H9 (cell line): Measurements from ENCODE around the gene DYRK4. TPM values are rescaled to one million over a fixed set of nuclear protein-coding genes. Genes with fewer than 3 reads are reported as not detected.
A peak's percentile ranks its signal among the peaks of the same experiment; 100 is the strongest.

ENCODE experiments used
- DNase-seq: peaks from one replicate; pipeline ENCODE4 v3.0.0-alpha.2; 2017
- H2AFZ ChIP-seq: one replicate; pipeline ENCODE4 v1.6.1; 2013; ENCODE audit warnings: mild to moderate bottlenecking, low read length, control low read depth, moderate library complexity
- H2AK5ac ChIP-seq: 2 replicates; pipeline ENCODE4 v1.6.1; 2013; ENCODE audit warnings: low read length, control low read depth, mixed read lengths; ENCODE audit not compliant: insufficient read length
- H2BK120ac ChIP-seq: one replicate; pipeline ENCODE4 v1.6.1; 2013; ENCODE audit warnings: low read depth, mild to moderate bottlenecking, low read length, control low read depth, inconsistent platforms; ENCODE audit not compliant: poor library complexity, severe bottlenecking
- H2BK12ac ChIP-seq: 2 replicates; pipeline ENCODE4 v1.6.1; 2013; ENCODE audit warnings: low read length, control low read depth, mixed read lengths, low read depth; ENCODE audit not compliant: insufficient read length
- H2BK15ac ChIP-seq: 2 replicates; pipeline ENCODE4 v1.6.1; 2013; ENCODE audit warnings: low read depth, low read length, control low read depth
- H2BK20ac ChIP-seq: one replicate; pipeline ENCODE4 v1.6.1; 2013; ENCODE audit warnings: low read depth, mild to moderate bottlenecking, low read length, control low read depth, inconsistent platforms; ENCODE audit not compliant: poor library complexity, severe bottlenecking
- H2BK5ac ChIP-seq: 2 replicates; pipeline ENCODE4 v1.6.1; 2013; ENCODE audit warnings: low read length, control low read depth, mixed read lengths; ENCODE audit not compliant: insufficient read length
- H3K14ac ChIP-seq: 2 replicates; pipeline ENCODE4 v1.6.1; 2013; ENCODE audit warnings: low read length, control low read depth; ENCODE audit not compliant: insufficient read depth
- H3K18ac ChIP-seq: 2 replicates; pipeline ENCODE4 v1.6.1; 2013; ENCODE audit warnings: low read depth, mild to moderate bottlenecking, mixed read lengths, low read length, control low read depth; ENCODE audit not compliant: insufficient read length
- H3K23ac ChIP-seq: 2 replicates; pipeline ENCODE4 v1.6.1; 2013; ENCODE audit warnings: low read length, control low read depth, mixed read lengths, low read depth; ENCODE audit not compliant: insufficient read length
- H3K23me2 ChIP-seq: 2 replicates; pipeline ENCODE4 v1.6.1; 2013; ENCODE audit warnings: low read depth, mild to moderate bottlenecking, mixed read lengths, low read length, control low read depth; ENCODE audit not compliant: insufficient read length, poor library complexity, severe bottlenecking
- H3K27ac ChIP-seq: 2 replicates; pipeline ENCODE4 v1.5.1; 2013; ENCODE audit warnings: low read length, control low read depth, mixed read lengths, low read depth; ENCODE audit not compliant: insufficient read length
- H3K27me3 ChIP-seq: 2 replicates; pipeline ENCODE4 v1.6.1; 2013; ENCODE audit warnings: low read length, control low read depth, inconsistent platforms; ENCODE audit not compliant: insufficient read depth
- H3K4ac ChIP-seq: 2 replicates; pipeline ENCODE4 v1.6.1; 2013; ENCODE audit warnings: low read depth, mild to moderate bottlenecking, control low read depth, inconsistent platforms, low read length, moderate library complexity
- H3K4me1 ChIP-seq: 2 replicates; pipeline ENCODE4 v1.6.1; 2013; ENCODE audit warnings: low read length, control low read depth, inconsistent platforms; ENCODE audit not compliant: insufficient read depth
- H3K4me2 ChIP-seq: 2 replicates; pipeline ENCODE4 v1.6.1; 2013; ENCODE audit warnings: low read length, control low read depth, mixed read lengths; ENCODE audit not compliant: insufficient read length, insufficient read depth
- H3K56ac ChIP-seq: 2 replicates; pipeline ENCODE4 v1.6.1; 2013; ENCODE audit warnings: low read depth, mild to moderate bottlenecking, mixed read lengths, low read length, control low read depth; ENCODE audit not compliant: insufficient read length
- H3K79me1 ChIP-seq: 2 replicates; pipeline ENCODE4 v1.6.1; 2013; ENCODE audit warnings: low read depth, mild to moderate bottlenecking, moderate library complexity, low read length, control low read depth, inconsistent platforms; ENCODE audit not compliant: insufficient read depth, poor library complexity, severe bottlenecking
- H3K79me2 ChIP-seq: 2 replicates; pipeline ENCODE4 v1.6.1; 2013; ENCODE audit warnings: low read length, control low read depth, inconsistent platforms; ENCODE audit not compliant: insufficient read depth
- H3K9ac ChIP-seq: 2 replicates; pipeline ENCODE4 v1.6.1; 2013; ENCODE audit warnings: low read length, control low read depth, mixed read lengths; ENCODE audit not compliant: insufficient read length; ENCODE audit errors: extremely low read depth
- H3K9me3 ChIP-seq: one replicate; pipeline ENCODE4 v1.6.1; 2013; ENCODE audit warnings: low read depth, low read length, inconsistent platforms; ENCODE audit not compliant: control insufficient read depth
- H3T11ph ChIP-seq: one replicate; pipeline ENCODE4 v1.6.1; 2013; ENCODE audit warnings: mild to moderate bottlenecking, low read length, control low read depth, inconsistent platforms
- H4K20me1 ChIP-seq: one replicate; pipeline ENCODE4 v1.6.1; 2013; ENCODE audit not compliant: control insufficient read depth, insufficient read length, insufficient read depth
- H4K5ac ChIP-seq: 2 replicates; pipeline ENCODE4 v1.6.1; 2013; ENCODE audit warnings: low read depth, mild to moderate bottlenecking, mixed read lengths, low read length, control low read depth; ENCODE audit not compliant: insufficient read length
- H4K8ac ChIP-seq: replicated peaks from 2 replicates; pipeline ENCODE4 v1.6.1; 2013; ENCODE audit warnings: low read length, control low read depth, mixed read lengths, low read depth; ENCODE audit not compliant: insufficient read length
- H4K91ac ChIP-seq: 2 replicates; pipeline ENCODE4 v1.6.1; 2013; ENCODE audit warnings: low read depth, mild to moderate bottlenecking, moderate library complexity, mixed read lengths, low read length, control low read depth; ENCODE audit not compliant: insufficient read length
- H3K27ac Mint-ChIP-seq, 3 experiments: 2 replicates in 2 of 3; 3 replicates in 1 of 3; pipeline ENCODE4 v1.8.0; 2020 to 2021; ENCODE audit warnings: mixed read lengths in 3 of 3, mild to moderate bottlenecking in 1 of 3, moderate library complexity in 1 of 3
- H3K27me3 Mint-ChIP-seq: 2 replicates; pipeline ENCODE4 v1.8.0; 2021; ENCODE audit warnings: low read depth, mild to moderate bottlenecking, moderate library complexity, mixed read lengths
- H3K36me3 Mint-ChIP-seq, 3 experiments: 2 replicates in 2 of 3; 3 replicates in 1 of 3; pipeline ENCODE4 v1.8.0; 2020 to 2021; ENCODE audit warnings: low read depth in 3 of 3, mixed read lengths in 3 of 3; ENCODE audit not compliant: insufficient read depth in 1 of 3
- H3K4me1 Mint-ChIP-seq, 2 experiments: 2 replicates each; pipeline ENCODE4 v1.8.0; 2020; ENCODE audit warnings: mixed read lengths in 2 of 2
- H3K4me3 Mint-ChIP-seq, 2 experiments: 2 replicates in 1 of 2; 3 replicates in 1 of 2; pipeline ENCODE4 v1.8.0; 2020 to 2021; ENCODE audit warnings: mild to moderate bottlenecking in 2 of 2, mixed read lengths in 2 of 2, moderate library complexity in 1 of 2
- H3K9me3 Mint-ChIP-seq, 2 experiments: 2 replicates in 1 of 2; 3 replicates in 1 of 2; pipeline ENCODE4 v1.8.0; 2020; ENCODE audit warnings: mild to moderate bottlenecking in 2 of 2, mixed read lengths in 2 of 2, moderate library complexity in 1 of 2
- WGBS: extraction: QIAGEN DNeasy Blood & Tissue Kit; methylation state at CpG from one replicate; pipeline ENCODE4 v1.1.7; 2013; ENCODE audit warnings: missing lambda C conversion rate, low lambda C conversion rate, mixed read lengths; ENCODE audit not compliant: insufficient read length; ENCODE audit errors: extremely low coverage; 5-methylcytosine and 5-hydroxymethylcytosine counted together
- total RNA-seq: library from RNA; stranded (reverse); gene quantifications from 2 replicates; pipeline ENCODE4 v1.2.1, GENCODE V29; 2021
- TF ChIP-seq, protein P1 (sequence below): fragments of 200-600 bp; sonication (generic); conservative IDR thresholded peaks from 3 replicates; pipeline ENCODE4 v1.8.0; 2021; ENCODE audit warnings: antibody characterized with exemption, mild to moderate bottlenecking

DYRK4 gene
- total RNA-seq, 1 experiment from 2014 or later, result 15.5 TPM

DNA sequence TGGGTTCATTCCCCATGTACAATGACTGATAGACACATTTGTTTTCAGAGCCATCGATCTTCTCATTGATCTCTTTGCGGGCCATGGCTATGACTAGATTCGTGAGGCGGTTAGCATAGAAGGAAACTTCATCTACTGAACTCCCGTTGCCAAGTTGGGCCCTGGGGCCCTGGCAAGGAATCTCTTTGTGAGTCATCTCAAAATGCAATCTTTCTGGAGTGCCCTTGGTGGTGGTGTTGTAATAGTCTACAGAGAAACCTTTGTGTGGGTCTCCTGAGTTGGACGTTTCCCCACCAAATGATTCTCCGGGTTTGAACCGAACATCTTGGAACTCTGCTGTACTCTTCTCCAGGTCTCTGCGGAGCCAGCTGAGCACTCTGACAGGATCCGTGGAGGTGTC, 66.4 kb downstream of the DYRK4 start:
- Mint-ChIP-seq H3K36me3 (peaks cover 0 to 7% (median 0%) of the 10 kb centered on the region in 3 experiments; a peak in 6 of 7 replicates), H3K4me3 (no peak overlapping the region), H3K27ac (peak overlapping the region in 1 of 3 experiments; percentile 49; a peak in 1 of 7 replicates), H3K27me3 (peaks cover 25% of the 10 kb centered on the region), H3K4me1 (peaks cover 25 to 27% of the 10 kb centered on the region in 2 experiments), H3K9me3 (peaks cover 9 to 10% of the 10 kb centered on the region in 2 experiments; a peak in 4 of 5 replicates)
- no peak overlapping the region for H4K8ac ChIP-seq
- no peak overlapping the region for H3T11ph ChIP-seq
- H2BK5ac ChIP-seq, result no peak overlapping the region
- no peak overlapping the region for H3K27ac ChIP-seq
- no peak for DNase-seq
- no peak overlapping the region for H2AFZ ChIP-seq
- no peak overlapping the region for H3K4ac ChIP-seq
- H4K20me1 ChIP-seq, result no peaks in the 10 kb centered on the region
- TF ChIP-seq, protein P1, sequence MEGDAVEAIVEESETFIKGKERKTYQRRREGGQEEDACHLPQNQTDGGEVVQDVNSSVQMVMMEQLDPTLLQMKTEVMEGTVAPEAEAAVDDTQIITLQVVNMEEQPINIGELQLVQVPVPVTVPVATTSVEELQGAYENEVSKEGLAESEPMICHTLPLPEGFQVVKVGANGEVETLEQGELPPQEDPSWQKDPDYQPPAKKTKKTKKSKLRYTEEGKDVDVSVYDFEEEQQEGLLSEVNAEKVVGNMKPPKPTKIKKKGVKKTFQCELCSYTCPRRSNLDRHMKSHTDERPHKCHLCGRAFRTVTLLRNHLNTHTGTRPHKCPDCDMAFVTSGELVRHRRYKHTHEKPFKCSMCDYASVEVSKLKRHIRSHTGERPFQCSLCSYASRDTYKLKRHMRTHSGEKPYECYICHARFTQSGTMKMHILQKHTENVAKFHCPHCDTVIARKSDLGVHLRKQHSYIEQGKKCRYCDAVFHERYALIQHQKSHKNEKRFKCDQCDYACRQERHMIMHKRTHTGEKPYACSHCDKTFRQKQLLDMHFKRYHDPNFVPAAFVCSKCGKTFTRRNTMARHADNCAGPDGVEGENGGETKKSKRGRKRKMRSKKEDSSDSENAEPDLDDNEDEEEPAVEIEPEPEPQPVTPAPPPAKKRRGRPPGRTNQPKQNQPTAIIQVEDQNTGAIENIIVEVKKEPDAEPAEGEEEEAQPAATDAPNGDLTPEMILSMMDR, result no peak
- no peaks in the 10 kb centered on the region for H3K23me2 ChIP-seq
- no peak overlapping the region for H3K4me2 ChIP-seq
- no peak overlapping the region for H4K91ac ChIP-seq
- no peak overlapping the region for H2AK5ac ChIP-seq
- no peak overlapping the region for H2BK20ac ChIP-seq
- H3K79me1 ChIP-seq, result no peaks in the 10 kb centered on the region
- no peak overlapping the region for H3K14ac ChIP-seq
- no peak overlapping the region for H2BK120ac ChIP-seq
- H2BK15ac ChIP-seq, result no peak overlapping the region
- H3K9me3 ChIP-seq, result no peaks in the 10 kb centered on the region
- H3K18ac ChIP-seq, result no peak overlapping the region
- no CpG with 5 or more reads among the region's 10 CpGs for WGBS
- H2BK12ac ChIP-seq, result no peak overlapping the region
- H3K56ac ChIP-seq, result no peak overlapping the region
- H4K5ac ChIP-seq, result no peak overlapping the region
- no peak overlapping the region for H3K9ac ChIP-seq
- H3K79me2 ChIP-seq, result no peaks in the 10 kb centered on the region
- no peaks in the 10 kb centered on the region for H3K27me3 ChIP-seq
- no peaks in the 10 kb centered on the region; the same call in 1 of the 2 replicates for H3K4me1 ChIP-seq
- no peak overlapping the region for H3K23ac ChIP-seq
